IMR-90 (cell line): ENCODE data around the gene USP54. TPM values are rescaled to one million over a fixed set of nuclear protein-coding genes. Genes with fewer than 3 reads are reported as not detected.

ENCODE experiments used
- ATAC-seq: fragments of 200-7000 bp; cut with Tn5 transposase; 2 replicates; pipeline ENCODE4 v1.9.1; 2020; ENCODE audit warnings: low read depth, mild to moderate bottlenecking, moderate library complexity
- BruUV-seq: library from RNA; stranded (reverse); fragments of 400-500 nt; replicated peaks from 2 replicates; lab custom pipeline; 2021; lab: Mats Ljungman, UMichigan
- CTCF ChIA-PET: fragments of 300-600 bp; formaldehyde crosslinking; extraction: SDS; loops from one replicate; lab custom pipeline; 2021; ENCODE audit warnings: antibody characterized with exemption; lab: Yijun Ruan, JAX
- POLR2A ChIA-PET: fragments of 300-600 bp; sonication (Branson Sonifier 250); formaldehyde crosslinking; loops from one replicate; lab custom pipeline; 2022; ENCODE audit warnings: antibody characterized with exemption; ENCODE audit not compliant: unreplicated experiment; lab: Charles Lee
- DNase-seq: peaks from one replicate; pipeline ENCODE4 v3.0.0; 2013
- H2AFZ ChIP-seq: replicated peaks from 2 replicates; pipeline ENCODE3; 2013; ENCODE audit warnings: low read length, mild to moderate bottlenecking; ENCODE audit not compliant: poor library complexity
- H2AK5ac ChIP-seq: 2 replicates; pipeline ENCODE4 v1.6.1; 2013; ENCODE audit warnings: low read depth, low read length, inconsistent platforms
- H2AK9ac ChIP-seq: replicated peaks from 2 replicates; pipeline ENCODE3; 2013; ENCODE audit warnings: mild to moderate bottlenecking, low read depth, low read length, moderate library complexity; ENCODE audit not compliant: poor library complexity
- H2BK120ac ChIP-seq: 2 replicates; pipeline ENCODE4 v1.6.1; 2013; ENCODE audit warnings: low read depth, low read length, inconsistent platforms
- H2BK15ac ChIP-seq: 3 replicates; pipeline ENCODE4 v1.6.1; 2013; ENCODE audit warnings: low read depth, low read length, inconsistent platforms
- H2BK20ac ChIP-seq: 2 replicates; pipeline ENCODE4 v1.6.1; 2013; ENCODE audit warnings: low read depth, mild to moderate bottlenecking, inconsistent platforms, low read length, moderate library complexity
- H2BK5ac ChIP-seq: 2 replicates; pipeline ENCODE4 v1.6.1; 2013; ENCODE audit warnings: mild to moderate bottlenecking, low read depth, low read length, inconsistent platforms; ENCODE audit not compliant: poor library complexity, severe bottlenecking
- H3K14ac ChIP-seq: replicated peaks from 2 replicates; pipeline ENCODE4 v1.6.1; 2013; ENCODE audit warnings: low read depth, low read length, inconsistent platforms
- H3K18ac ChIP-seq: 2 replicates; pipeline ENCODE4 v1.6.1; 2013; ENCODE audit warnings: low read depth, low read length, control low read depth
- H3K23ac ChIP-seq: 2 replicates; pipeline ENCODE4 v1.6.1; 2013; ENCODE audit warnings: low read depth, low read length, inconsistent platforms
- H3K27ac ChIP-seq: 2 replicates; pipeline ENCODE4 v1.5.1; 2013; ENCODE audit warnings: mild to moderate bottlenecking, control low read depth, low read length; ENCODE audit not compliant: insufficient read depth
- H3K27me3 ChIP-seq: 2 replicates; pipeline ENCODE4 v1.6.1; 2013; ENCODE audit warnings: low read length; ENCODE audit not compliant: control insufficient read depth, insufficient read depth
- H3K36me3 ChIP-seq: 2 replicates; pipeline ENCODE4 v1.6.1; 2013; ENCODE audit warnings: low read length, mixed read lengths; ENCODE audit not compliant: control insufficient read depth, insufficient read depth
- H3K4ac ChIP-seq: 2 replicates; pipeline ENCODE4 v1.6.1; 2013; ENCODE audit warnings: low read depth, low read length, inconsistent platforms
- H3K4me1 ChIP-seq: 2 replicates; pipeline ENCODE4 v1.6.1; 2013; ENCODE audit warnings: low read length, mixed read lengths; ENCODE audit not compliant: control insufficient read depth, insufficient read depth
- H3K4me2 ChIP-seq: 2 replicates; pipeline ENCODE4 v1.6.1; 2013; ENCODE audit warnings: low read depth, mild to moderate bottlenecking, control low read depth, low read length, moderate library complexity
- H3K4me3 ChIP-seq: 2 replicates; pipeline ENCODE4 v1.5.1; 2013; ENCODE audit warnings: low read depth, mild to moderate bottlenecking, control low read depth, low read length, moderate library complexity; ENCODE audit not compliant: insufficient read depth
- H3K56ac ChIP-seq: 2 replicates; pipeline ENCODE4 v1.6.1; 2013; ENCODE audit warnings: low read length, inconsistent platforms; ENCODE audit not compliant: insufficient read depth; ENCODE audit errors: extremely low read depth
- H3K79me1 ChIP-seq, 2 experiments: 2 replicates each; pipeline ENCODE4 v1.6.1; 2013; ENCODE audit warnings: low read length in 2 of 2, inconsistent platforms in 1 of 2, low read depth in 1 of 2
- H3K9ac ChIP-seq: 2 replicates; pipeline ENCODE4 v1.6.1; 2013; ENCODE audit warnings: low read depth, low read length, control low read depth
- H3K9me1 ChIP-seq: 2 replicates; pipeline ENCODE4 v1.6.1; 2013; ENCODE audit warnings: low read length, inconsistent platforms; ENCODE audit not compliant: insufficient read depth
- H3K9me3 ChIP-seq: 2 replicates; pipeline ENCODE4 v1.6.1; 2013; ENCODE audit warnings: low read length; ENCODE audit not compliant: control insufficient read depth, insufficient read depth
- H4K20me1 ChIP-seq: 2 replicates; pipeline ENCODE4 v1.6.1; 2013; ENCODE audit warnings: low read length, inconsistent platforms; ENCODE audit not compliant: insufficient read depth
- H4K5ac ChIP-seq: 2 replicates; pipeline ENCODE4 v1.6.1; 2013; ENCODE audit warnings: mild to moderate bottlenecking, low read depth, low read length, control low read depth
- H4K8ac ChIP-seq, 2 experiments: 2 replicates each; pipeline ENCODE4 v1.6.1; 2013; ENCODE audit warnings: low read depth in 2 of 2, low read length in 2 of 2, control low read depth in 1 of 2, inconsistent platforms in 1 of 2
- H4K91ac ChIP-seq: 2 replicates; pipeline ENCODE4 v1.6.1; 2013; ENCODE audit warnings: low read depth, low read length, inconsistent platforms; ENCODE audit not compliant: insufficient read depth
- BHLHE40 ChIP-seq: fragments of 150-350 bp; IDR thresholded peaks from 2 replicates; pipeline ENCODE4 v1.6.1; 2016; ENCODE audit warnings: mild to moderate bottlenecking, low read depth, low read length
- CEBPB ChIP-seq: IDR thresholded peaks from 2 replicates; pipeline ENCODE4 v1.6.1; 2012; ENCODE audit warnings: low read depth, low read length, improper control_type of control experiment
- CTCF ChIP-seq: conservative IDR thresholded peaks from 2 replicates; pipeline ENCODE4 v1.5.1; 2012; ENCODE audit warnings: mild to moderate bottlenecking, low read depth, low read length, improper control_type of control experiment
- FOS ChIP-seq: fragments of 150-350 bp; IDR thresholded peaks from 2 replicates; pipeline ENCODE4 v1.6.1; 2016; ENCODE audit warnings: low read depth, low read length
- MXI1 ChIP-seq: IDR thresholded peaks from 2 replicates; pipeline ENCODE4 v1.6.1; 2012; ENCODE audit warnings: low read depth, mild to moderate bottlenecking, low read length, moderate library complexity, borderline replicate concordance
- RFX5 ChIP-seq: IDR thresholded peaks from 2 replicates; pipeline ENCODE4 v1.8.0; 2012; ENCODE audit warnings: low read depth, mild to moderate bottlenecking, low read length, moderate library complexity
- WGBS, 2 experiments: methylation state at CpG; one replicate each; pipeline versions ENCODE4 v1.1.5 to v1.1.7; 2013; ENCODE audit warnings: missing lambda C conversion rate in 2 of 2; ENCODE audit not compliant: insufficient read length in 1 of 2; ENCODE audit errors: extremely low coverage in 2 of 2; 5-methylcytosine and 5-hydroxymethylcytosine counted together
- dilution Hi-C: fragments of 300-500 bp; cut with HindIII; formaldehyde crosslinking; loops from one replicate; pipeline ENCODE4 v1.14.3; 2018; ENCODE audit warnings: low sequenced_read_pairs; ENCODE audit not compliant: unreplicated experiment
- in situ Hi-C: fragments of 300-500 bp; cut with MboI; formaldehyde crosslinking; loops from 3 replicates; pipeline ENCODE4 v1.14.3; 2019; ENCODE audit warnings: low sequenced_read_pairs, inconsistent platforms, mixed read lengths
- intact Hi-C: fragments of 100-400 bp; cut with micrococcal nuclease; formaldehyde crosslinking; loops from 2 replicates; pipeline ENCODE4 v1.10.0; 2022
- polyA plus RNA-seq, 3 experiments: library from polyadenylated mRNA; depleted of rRNA; stranded (reverse); fragments of >200 nt; gene quantifications; 2 replicates each; pipeline ENCODE4 v1.2.3, GENCODE V29; 2012; ENCODE audit warnings: low replicate concordance in 1 of 3
- total RNA-seq: library from RNA; depleted of rRNA; stranded (reverse); fragments of >200 nt; gene quantifications from 2 replicates; pipeline ENCODE4 v1.2.3, GENCODE V29; 2012

The USP54 gene
- total and polyA plus RNA-seq, 2 of the 4 experiments (the other 2 are of a cell fraction): 4.0 to 7.9 TPM

DNA sequence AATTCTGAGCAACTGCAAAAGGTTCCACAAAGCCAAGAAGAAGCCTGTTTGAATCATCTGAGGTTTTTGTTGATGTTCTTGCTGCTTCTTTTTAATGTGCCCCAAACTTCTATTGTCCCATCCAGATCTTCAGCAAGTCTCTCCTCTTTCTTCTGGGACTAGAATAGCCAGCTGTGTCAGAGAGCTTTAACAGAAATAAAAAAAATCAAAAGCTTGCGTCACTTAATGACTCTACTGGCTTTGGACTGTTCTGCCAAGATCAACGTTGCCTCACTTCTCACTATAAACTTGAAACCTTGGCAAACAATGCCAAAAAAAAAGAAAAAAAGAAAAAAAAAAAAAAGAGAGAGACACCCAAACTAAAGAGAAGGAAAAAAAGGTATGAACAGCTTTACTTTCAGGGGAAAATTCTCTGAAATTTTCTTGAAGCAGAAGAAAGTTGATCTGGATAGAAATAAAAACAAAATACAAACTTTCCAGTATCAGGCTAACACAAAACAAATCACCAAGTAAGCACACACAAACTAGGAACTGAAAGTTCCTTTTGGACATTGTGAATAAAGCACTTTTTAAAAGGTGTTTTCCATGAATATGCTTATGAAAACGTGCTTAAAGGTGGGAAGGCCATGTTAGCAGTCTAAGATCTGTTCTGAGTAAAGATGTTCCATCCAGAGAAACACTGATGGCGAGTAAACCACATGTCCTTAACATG is 14.8 kb downstream of the USP54 start:
- ChIA-PET CTCF (interaction anchor here (0.8 kb wide), 1 partner anchor 25 kb away, joined by 3 read pairs; no protein-coding TSS in a partner anchor), POLR2A (interaction anchor here (0.5 to 1.3 kb wide), 2 partner anchors 42 to 49 kb away, joined by 5 to 7 read pairs; no protein-coding TSS in a partner anchor)
- Histone ChIP-seq H4K5ac (peak overlapping the region; percentile 42; the same call in 1 of the 2 replicates), H3K9ac (no peak overlapping the region), H2BK15ac (no peak overlapping the region), H4K20me1 (no peaks in the 10 kb centered on the region), H2BK120ac (peak overlapping the region; percentile 36; the same call in 1 of the 2 replicates), H3K14ac (peak overlapping the region; percentile 49; the same call in 1 of the 2 replicates), H2AK9ac (no peak overlapping the region), H4K91ac (no peak overlapping the region), H3K9me3 (no peaks in the 10 kb centered on the region), H4K8ac (peak overlapping the region in 1 of 2 experiments; percentile 6; a peak in 1 of 4 replicates), H3K56ac (no peak overlapping the region), H3K4me1 (peaks cover 2% of the 10 kb centered on the region; the same call in 1 of the 2 replicates), H3K4me3 (no peak overlapping the region), H3K36me3 (no peaks in the 10 kb centered on the region), H3K79me1 (peaks cover 0 to 5% of the 10 kb centered on the region in 2 experiments; a peak in 3 of 4 replicates), H3K4ac (peak overlapping the region; percentile 12; the same call in 1 of the 2 replicates), H3K27ac (no peak overlapping the region), H2BK5ac (no peak overlapping the region), H3K9me1 (no peaks in the 10 kb centered on the region), H3K18ac (peak overlapping the region; percentile 66; the same call in 1 of the 2 replicates), H2AFZ (no peak overlapping the region), H2BK20ac (peak overlapping the region; percentile 40; the same call in 1 of the 2 replicates), H3K4me2 (peak overlapping the region; percentile 46; the same call in 1 of the 2 replicates), H3K23ac (no peak overlapping the region), H2AK5ac (no peak overlapping the region), H3K27me3 (no peaks in the 10 kb centered on the region)
- BruUV-seq: no TSS peak
- peak; percentile 91 for DNase-seq
- intact Hi-C loops (no loop called here), dilution Hi-C loops (no loop called here), in situ Hi-C loops (no loop called here)
- TF ChIP-seq FOS (0 out of 2 replicates have a peak, but pooled peaks have one; percentile 27), BHLHE40 (no peak), RFX5 (no peak), MXI1 (no peak), CTCF (no peak), CEBPB (peak; percentile 96)
- WGBS, 2 experiments: no CpG with 5 or more reads among the region's 4 CpGs
- ATAC-seq: peak; percentile 86
